Medulla oblongata (tissue), 1 donor: ENCODE measurements around the gene ATP5ME.
A peak's percentile ranks its signal among the peaks of the same experiment; 100 is the strongest.
"Not testable (repeated sequence)": the region's sequence is repeated elsewhere in the genome, so short reads cannot be mapped to it uniquely, and the experiment has no call there.

Experiments
- DNase-seq: peaks from one replicate; pipeline ENCODE4 v3.0.0-alpha.2; 2015; ENCODE audit errors: extremely low spot score

Gene ATP5ME

GRCh38 chr4:656436-657337 is 17.4 kb downstream of the ATP5ME start:
- no peak for DNase-seq

- DNase-seq = peak; percentile 45
These were observed 18.5 kb downstream of the ATP5ME start for GRCh38 chr4:655464-656151.

- DNase-seq = peak; percentile 66
These were observed 19.1 kb downstream of the ATP5ME start for GRCh38 chr4:654871-655463.

GRCh38 chr4:654503-654845 is 19.6 kb downstream of the ATP5ME start:
- DNase-seq = no peak

- no peak for DNase-seq
These were observed 20.1 kb downstream of the ATP5ME start for GRCh38 chr4:653831-654502.

- DNase-seq = peak; percentile 49
These were observed 20.8 kb downstream of the ATP5ME start for GRCh38 chr4:653080-653821.

- no peak for DNase-seq
These were observed 22.0 kb downstream of the ATP5ME start for GRCh38 chr4:651884-652642.

GRCh38 chr4:650951-651883 is 22.9 kb downstream of the ATP5ME start:
- DNase-seq = peak; percentile 86

GRCh38 chr4:650461-650860 is 23.6 kb downstream of the ATP5ME start:
- no peak for DNase-seq

GRCh38 chr4:649751-650310 is 24.2 kb downstream of the ATP5ME start:
- no peak for DNase-seq

GRCh38 chr4:649293-649625 is 24.8 kb downstream of the ATP5ME start:
- no peak for DNase-seq

GRCh38 chr4:648579-649292 is 25.3 kb downstream of the ATP5ME start:
- DNase-seq = no peak

- DNase-seq = no peak
These were observed 26.6 kb downstream of the ATP5ME start for GRCh38 chr4:647481-647880.

GRCh38 chr4:646460-646859 is 27.6 kb downstream of the ATP5ME start:
- no peak for DNase-seq

GRCh38 chr4:642366-642765 is 31.7 kb downstream of the ATP5ME start:
- not testable (repeated sequence) for DNase-seq

GRCh38 chr4:637536-638280 is 36.4 kb downstream of the ATP5ME start:
- peak; percentile 36 for DNase-seq

GRCh38 chr4:636628-637159 is 37.4 kb downstream of the ATP5ME start:
- DNase-seq = no peak
